Calu3 (cell line): ENCODE measurements around the gene UBAC1. TPM values are rescaled to one million over a fixed set of nuclear protein-coding genes. Genes with fewer than 3 reads are reported as not detected.

Experiments used
- BruUV-seq: library from RNA; stranded (reverse); fragments of 400-500 nt; replicated peaks from 2 replicates; lab custom pipeline; 2021; lab: Mats Ljungman, UMichigan
- CTCF ChIA-PET: fragments of 300-600 bp; sonication (Branson Sonifier 250); formaldehyde crosslinking; loops from one replicate; lab custom pipeline; 2022; ENCODE audit warnings: antibody characterized with exemption; lab: Charles Lee
- DNase-seq: peaks from one replicate; pipeline ENCODE4 v3.0.0; 2022
- H3K27ac Mint-ChIP-seq: one replicate; pipeline ENCODE4 v1.8.0; 2022; ENCODE audit warnings: mixed read lengths; ENCODE audit not compliant: unreplicated experiment
- H3K27me3 Mint-ChIP-seq: one replicate; pipeline ENCODE4 v1.8.0; 2022; ENCODE audit warnings: mixed read lengths; ENCODE audit not compliant: unreplicated experiment
- H3K36me3 Mint-ChIP-seq: one replicate; pipeline ENCODE4 v1.8.0; 2022; ENCODE audit warnings: mild to moderate bottlenecking, moderate library complexity, mixed read lengths; ENCODE audit not compliant: insufficient read depth, unreplicated experiment
- H3K4me1 Mint-ChIP-seq: one replicate; pipeline ENCODE4 v1.8.0; 2022; ENCODE audit warnings: mild to moderate bottlenecking, low read depth, mixed read lengths; ENCODE audit not compliant: unreplicated experiment
- H3K4me3 Mint-ChIP-seq: one replicate; pipeline ENCODE4 v1.8.0; 2022; ENCODE audit warnings: mild to moderate bottlenecking, low read depth, moderate library complexity, mixed read lengths; ENCODE audit not compliant: unreplicated experiment
- H3K9me3 Mint-ChIP-seq: one replicate; pipeline ENCODE4 v1.8.0; 2022; ENCODE audit warnings: low read depth, mixed read lengths; ENCODE audit not compliant: unreplicated experiment
- CTCF ChIP-seq: fragments of 200-600 bp; IDR thresholded peaks from one replicate; pipeline ENCODE4 v1.8.0; 2022; ENCODE audit warnings: antibody characterized with exemption; ENCODE audit not compliant: unreplicated experiment
- intact Hi-C: fragments of 100-400 bp; cut with micrococcal nuclease; formaldehyde crosslinking; loops from one replicate; pipeline ENCODE4 v1.10.0; 2022; ENCODE audit not compliant: unreplicated experiment
- total RNA-seq: library from RNA; stranded (reverse); gene quantifications from 2 replicates; pipeline ENCODE4 v1.2.3, GENCODE V29; 2022

UBAC1 gene
- total RNA-seq, 1 experiment from 2014 or later, result 19.5 TPM

GRCh38 chr9:135939351-135940265, 21.6 kb downstream of the UBAC1 start:
- intact Hi-C loops, result no loop called here
- H3K4me3 Mint-ChIP-seq, result no peak overlapping the region
- no peaks in the 10 kb centered on the region for H3K4me1 Mint-ChIP-seq
- peaks cover 18% of the 10 kb centered on the region for H3K36me3 Mint-ChIP-seq
- no peak for DNase-seq
- CTCF ChIA-PET, result no interaction called here
- H3K9me3 Mint-ChIP-seq, result no peaks in the 10 kb centered on the region
- no TSS peak for BruUV-seq
- no peaks in the 10 kb centered on the region for H3K27me3 Mint-ChIP-seq
- TF ChIP-seq CTCF, result no peak
- no peak overlapping the region for H3K27ac Mint-ChIP-seq

- Mint-ChIP-seq H3K4me3 (no peak overlapping the region), H3K27ac (no peak overlapping the region), H3K9me3 (no peaks in the 10 kb centered on the region), H3K36me3 (peaks cover 18% of the 10 kb centered on the region), H3K27me3 (no peaks in the 10 kb centered on the region), H3K4me1 (no peaks in the 10 kb centered on the region)
- intact Hi-C loops, result no loop called here
- BruUV-seq, result no TSS peak
- no peak for DNase-seq
- CTCF ChIA-PET, result no interaction called here
- no peak for TF ChIP-seq CTCF
These were observed 23.4 kb downstream of the UBAC1 start for GRCh38 chr9:135937521-135938489.

GRCh38 chr9:135933114-135933513, 28.1 kb downstream of the UBAC1 start:
- intact Hi-C loops, result no loop called here
- no peaks in the 10 kb centered on the region for H3K27me3 Mint-ChIP-seq
- H3K36me3 Mint-ChIP-seq, result peaks cover 22% of the 10 kb centered on the region
- no peak for DNase-seq
- no TSS peak for BruUV-seq
- H3K4me1 Mint-ChIP-seq, result peaks cover 2% of the 10 kb centered on the region
- no peak overlapping the region for H3K27ac Mint-ChIP-seq
- H3K4me3 Mint-ChIP-seq, result no peak overlapping the region
- no peak for TF ChIP-seq CTCF
- no peaks in the 10 kb centered on the region for H3K9me3 Mint-ChIP-seq
- CTCF ChIA-PET, result no interaction called here

GRCh38 chr9:135932656-135933055, 28.5 kb downstream of the UBAC1 start:
- Mint-ChIP-seq H3K36me3 (peaks cover 26% of the 10 kb centered on the region), H3K4me3 (no peak overlapping the region), H3K27me3 (no peaks in the 10 kb centered on the region), H3K4me1 (peaks cover 7% of the 10 kb centered on the region), H3K27ac (no peak overlapping the region), H3K9me3 (no peaks in the 10 kb centered on the region)
- intact Hi-C loops, result no loop called here
- TF ChIP-seq CTCF, result no peak
- no peak for DNase-seq
- BruUV-seq, result no TSS peak
- CTCF ChIA-PET, result no interaction called here
